BLaER1 (cell line): Measurements from ENCODE around the gene CACTIN.
"Not testable (repeated sequence)": the region's sequence is repeated elsewhere in the genome, so short reads cannot be mapped to it uniquely, and the experiment has no call there.

ENCODE experiments used
- H3K27ac ChIP-seq: shearing (Covaris generic); formaldehyde crosslinking; 2 replicates; pipeline ENCODE4 v1.8.1; 2022
- H3K27me3 ChIP-seq: shearing (Covaris generic); formaldehyde crosslinking; 2 replicates; pipeline ENCODE4 v1.8.1; 2022
- H3K36me3 ChIP-seq: shearing (Covaris generic); formaldehyde crosslinking; 2 replicates; pipeline ENCODE4 v1.8.1; 2022
- H3K4me1 ChIP-seq: shearing (Covaris generic); formaldehyde crosslinking; 2 replicates; pipeline ENCODE4 v1.8.1; 2022
- H3K4me2 ChIP-seq: shearing (Covaris generic); formaldehyde crosslinking; 2 replicates; pipeline ENCODE4 v1.8.1; 2022
- H3K4me3 ChIP-seq: shearing (Covaris generic); formaldehyde crosslinking; 2 replicates; pipeline ENCODE4 v1.8.1; 2022
- H3K9ac ChIP-seq: shearing (Covaris generic); formaldehyde crosslinking; 2 replicates; pipeline ENCODE4 v1.8.1; 2022
- H3K9me3 ChIP-seq: shearing (Covaris generic); formaldehyde crosslinking; 2 replicates; pipeline ENCODE4 v1.8.1; 2022
- H4K20me1 ChIP-seq: shearing (Covaris generic); formaldehyde crosslinking; 2 replicates; pipeline ENCODE4 v1.8.1; 2022
- Cebpa-rat ChIP-seq: shearing (Covaris generic); IDR thresholded peaks from 2 replicates; pipeline ENCODE4 v1.8.1; 2022

Gene CACTIN

DNA sequence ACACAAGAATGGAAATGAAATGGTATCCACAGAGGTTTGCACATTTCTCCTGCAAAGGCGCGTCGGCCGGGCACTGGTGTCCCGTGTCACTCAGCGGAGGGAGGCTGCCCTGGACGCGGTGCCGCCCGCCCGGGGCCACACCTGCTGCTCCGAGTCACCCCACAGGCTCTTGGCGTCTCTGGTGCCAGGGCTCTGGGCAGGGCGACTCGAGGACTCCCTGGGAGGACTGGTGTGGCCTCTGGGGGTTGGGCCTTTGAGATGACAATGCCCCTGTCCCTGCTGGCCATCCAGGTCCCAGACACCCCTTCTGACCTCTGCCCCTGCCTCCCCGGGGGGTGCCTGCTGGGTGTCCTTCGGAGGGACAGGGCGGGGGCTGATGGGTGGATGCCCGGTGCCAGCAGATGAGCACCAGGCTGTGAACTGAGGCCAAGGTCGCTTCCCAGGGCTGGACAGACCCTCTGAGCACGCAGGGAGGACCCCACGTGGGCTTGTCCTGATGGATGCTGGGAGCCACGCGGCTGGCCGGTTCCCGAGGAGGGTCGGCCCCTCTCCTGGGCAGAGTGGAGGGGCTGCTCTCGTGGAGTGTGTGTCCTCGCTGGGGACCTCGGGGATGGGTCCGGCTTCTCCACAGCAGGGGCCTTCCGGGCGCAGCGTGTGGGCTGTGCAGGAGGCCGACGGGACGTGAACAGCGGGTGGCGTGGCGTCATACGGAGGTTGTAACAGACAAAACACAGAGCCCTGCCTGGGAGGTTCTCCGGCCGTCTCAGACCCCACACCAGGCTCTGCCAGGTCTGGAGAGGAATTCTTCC is 4.7 kb upstream of the CACTIN start:
- H3K4me3 ChIP-seq = no peak overlapping the region
- H3K27ac ChIP-seq = no peak overlapping the region
- peak overlapping the region; percentile 41; the same call in 1 of the 2 replicates for H3K9ac ChIP-seq
- peaks cover 42% of the 10 kb centered on the region for H3K36me3 ChIP-seq
- peaks cover 19% of the 10 kb centered on the region for H4K20me1 ChIP-seq
- H3K4me1 ChIP-seq = peaks cover 11% of the 10 kb centered on the region; the same call in 1 of the 2 replicates
- H3K4me2 ChIP-seq = peak overlapping the region; percentile 24; the same call in 1 of the 2 replicates
- H3K9me3 ChIP-seq = no peaks in the 10 kb centered on the region
- no peak for TF ChIP-seq Cebpa-rat
- H3K27me3 ChIP-seq = no peaks in the 10 kb centered on the region

DNA sequence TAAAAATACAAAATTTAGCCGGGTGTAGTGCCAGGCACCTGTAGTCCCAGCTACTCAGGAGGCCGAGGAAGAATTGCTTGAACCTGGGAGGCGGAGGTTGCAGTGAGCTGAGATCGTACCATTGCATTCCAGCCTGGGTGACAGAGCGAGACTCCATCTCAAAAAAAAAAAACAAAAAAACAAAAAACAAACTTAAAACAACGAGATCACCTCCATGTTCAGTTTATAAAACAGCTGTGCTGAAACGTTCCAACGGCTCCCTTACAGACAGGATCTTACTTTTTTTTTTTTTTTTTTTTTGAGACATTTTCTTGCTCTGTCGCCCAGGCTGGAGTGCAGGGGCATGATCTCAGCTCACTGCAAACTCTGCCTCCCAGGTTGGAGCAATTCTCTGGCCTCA is 2.2 kb upstream of the CACTIN start:
- not testable (repeated sequence) for H3K9me3 ChIP-seq, H3K27me3 ChIP-seq, H3K4me3 ChIP-seq, H3K27ac ChIP-seq, H3K4me2 ChIP-seq
- Histone ChIP-seq H3K36me3 (peaks cover 42% of the 10 kb centered on the region), H3K9ac (0 out of 2 replicates have a peak overlapping the region, but pooled peaks have one; percentile 12), H4K20me1 (peaks cover 43% of the 10 kb centered on the region), H3K4me1 (peaks cover 30% of the 10 kb centered on the region)

DNA sequence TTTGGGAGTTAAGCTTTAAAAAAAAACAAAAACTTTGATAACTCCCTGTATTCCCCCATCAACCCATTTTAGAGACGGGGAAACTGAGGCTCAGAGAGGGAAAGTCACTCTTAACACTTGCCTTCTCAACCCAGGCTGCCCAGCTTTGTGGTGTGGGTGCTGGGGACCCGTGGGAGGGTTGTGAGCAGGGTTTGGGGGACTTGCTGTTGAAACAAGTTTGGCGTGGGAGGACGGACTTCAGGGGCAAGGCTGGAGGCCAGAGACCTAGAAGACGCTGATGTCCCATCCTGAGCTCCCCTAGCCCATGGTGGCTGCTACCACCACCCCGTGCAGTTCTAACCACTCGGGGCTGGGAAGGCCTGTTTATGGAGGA is 747 bp upstream of the CACTIN start:
- H4K20me1 ChIP-seq = peaks cover 55% of the 10 kb centered on the region
- H3K27ac ChIP-seq = no peak overlapping the region
- no peak overlapping the region for H3K9ac ChIP-seq

DNA sequence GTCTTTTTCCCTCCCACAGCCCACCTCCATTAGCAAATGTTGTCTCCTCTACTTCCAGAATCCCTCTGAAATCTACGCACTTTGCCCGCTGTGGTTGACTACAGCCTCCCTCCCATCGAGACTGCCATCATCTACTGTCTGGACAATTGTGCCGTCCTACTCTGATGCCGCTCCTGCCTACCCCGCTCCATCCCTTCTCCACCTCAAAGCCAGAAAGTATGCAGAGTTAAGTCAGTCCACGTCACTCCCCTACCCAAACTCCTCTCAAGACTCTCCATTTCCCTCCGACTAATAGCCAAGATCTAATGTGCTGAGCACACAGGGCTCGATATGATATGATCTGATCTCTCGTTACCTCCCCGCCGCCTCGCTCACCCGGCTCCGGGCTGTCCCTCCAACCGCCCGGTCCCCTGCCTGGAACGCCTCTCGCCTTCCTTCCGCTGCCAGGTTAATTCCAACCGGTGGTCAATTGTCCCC is 556 bp downstream of the CACTIN start:
- H3K9ac ChIP-seq = peak overlapping the region; percentile 94
- H3K4me1 ChIP-seq = peaks cover 25% of the 10 kb centered on the region
- H3K27me3 ChIP-seq = no peaks in the 10 kb centered on the region
- peaks cover 55% of the 10 kb centered on the region for H4K20me1 ChIP-seq
- no peak for TF ChIP-seq Cebpa-rat
- peak overlapping the region; percentile 95 for H3K4me3 ChIP-seq
- H3K27ac ChIP-seq = peak overlapping the region; percentile 98
- peak overlapping the region; percentile 100 for H3K4me2 ChIP-seq
- H3K9me3 ChIP-seq = no peaks in the 10 kb centered on the region
- peaks cover 40% of the 10 kb centered on the region for H3K36me3 ChIP-seq

More for the DNA sequence above, 747 bp upstream of the CACTIN start:
- peaks cover 30% of the 10 kb centered on the region for H3K4me1 ChIP-seq
- no peaks in the 10 kb centered on the region for H3K9me3 ChIP-seq
- no peak overlapping the region; the same call in 1 of the 2 replicates for H3K4me3 ChIP-seq
- TF ChIP-seq Cebpa-rat = no peak
- peak overlapping the region; percentile 100 for H3K4me2 ChIP-seq
- H3K36me3 ChIP-seq = peaks cover 40% of the 10 kb centered on the region
- H3K27me3 ChIP-seq = no peaks in the 10 kb centered on the region

DNA sequence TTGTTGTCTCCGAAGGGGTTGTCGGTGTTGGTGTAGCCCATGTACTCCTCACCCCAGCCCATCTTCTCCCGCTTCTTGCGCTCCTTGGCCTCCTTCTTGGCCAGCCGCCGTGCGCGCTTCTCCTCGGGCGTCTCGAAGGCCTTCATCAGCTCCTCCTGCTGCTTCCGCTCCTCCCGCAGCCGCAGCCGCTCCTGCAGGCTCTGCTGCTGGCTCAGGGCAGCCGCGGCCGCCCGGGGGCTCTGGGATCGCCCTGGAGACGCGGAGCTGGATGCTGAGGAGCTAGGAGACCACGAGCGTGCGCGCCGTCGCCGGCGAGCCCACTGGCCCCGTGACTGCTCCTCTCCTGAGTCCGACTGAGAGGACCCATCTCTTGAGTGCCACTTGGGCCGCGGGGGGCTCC is 2.9 kb downstream of the CACTIN start:
- peaks cover 32% of the 10 kb centered on the region for H3K4me1 ChIP-seq
- peaks cover 53% of the 10 kb centered on the region for H3K36me3 ChIP-seq
- no peaks in the 10 kb centered on the region for H3K9me3 ChIP-seq
- H3K27me3 ChIP-seq = no peaks in the 10 kb centered on the region
- no peak for TF ChIP-seq Cebpa-rat
- 0 out of 2 replicates have a peak overlapping the region, but pooled peaks have one; percentile 94 for H3K9ac ChIP-seq
- H4K20me1 ChIP-seq = peaks cover 72% of the 10 kb centered on the region
- no peak overlapping the region for H3K27ac ChIP-seq
- no peak overlapping the region for H3K4me3 ChIP-seq
- H3K4me2 ChIP-seq = no peak overlapping the region

DNA sequence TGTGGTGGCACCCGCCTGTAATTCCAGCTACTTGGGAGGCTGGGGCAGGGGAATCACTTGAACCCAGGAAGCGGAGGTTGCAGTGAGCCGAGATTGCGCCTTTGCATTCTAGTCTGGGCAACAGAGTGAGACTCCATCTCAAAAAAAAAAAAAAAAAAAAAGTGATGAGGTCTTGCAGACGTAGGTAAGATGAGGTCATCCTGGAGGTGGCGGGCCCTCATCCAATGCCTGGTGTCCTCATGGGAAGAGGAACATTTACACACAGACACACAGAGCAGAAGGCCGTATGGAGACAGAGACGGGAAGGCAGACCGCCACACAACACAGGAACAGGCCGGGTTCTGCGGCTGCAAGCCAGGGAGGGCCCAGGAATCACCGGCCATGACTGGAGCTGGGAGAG is 4.4 kb downstream of the CACTIN start:
- no peak overlapping the region for H3K4me2 ChIP-seq
- no peaks in the 10 kb centered on the region for H3K27me3 ChIP-seq
- no peaks in the 10 kb centered on the region for H3K9me3 ChIP-seq
- H3K4me1 ChIP-seq = peaks cover 47% of the 10 kb centered on the region
- H3K27ac ChIP-seq = no peak overlapping the region
- H3K4me3 ChIP-seq = no peak overlapping the region
- H4K20me1 ChIP-seq = peaks cover 84% of the 10 kb centered on the region
- no peak overlapping the region for H3K9ac ChIP-seq
- peaks cover 53% of the 10 kb centered on the region for H3K36me3 ChIP-seq
- no peak for TF ChIP-seq Cebpa-rat

DNA sequence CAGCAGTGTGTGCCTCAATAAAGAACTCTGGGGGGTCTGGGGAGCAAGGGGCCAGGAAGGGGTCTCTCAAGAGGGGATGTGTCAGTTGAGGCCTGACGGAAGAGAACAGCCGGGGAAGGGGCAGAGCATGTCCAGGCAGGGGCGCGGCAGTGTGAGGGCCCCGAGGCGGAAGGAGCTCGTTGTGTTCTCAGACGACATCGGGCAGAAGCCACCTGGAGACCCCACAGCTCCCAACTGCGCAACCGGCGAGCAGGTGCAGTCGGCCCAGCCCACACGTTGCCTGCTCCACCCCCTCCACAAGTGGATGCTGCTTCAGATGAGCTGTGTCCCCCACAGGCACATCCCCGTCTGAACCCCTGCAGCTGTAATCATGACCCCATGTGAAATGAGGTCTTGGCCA is 4.9 kb downstream of the CACTIN start:
- no peak overlapping the region for H3K4me2 ChIP-seq
- no peak for TF ChIP-seq Cebpa-rat
- no peaks in the 10 kb centered on the region for H3K27me3 ChIP-seq
- peaks cover 52% of the 10 kb centered on the region for H3K4me1 ChIP-seq
- H4K20me1 ChIP-seq = peaks cover 84% of the 10 kb centered on the region
- no peak overlapping the region for H3K9ac ChIP-seq
- no peak overlapping the region for H3K4me3 ChIP-seq
- no peaks in the 10 kb centered on the region for H3K9me3 ChIP-seq
- peaks cover 53% of the 10 kb centered on the region for H3K36me3 ChIP-seq
- no peak overlapping the region for H3K27ac ChIP-seq

DNA sequence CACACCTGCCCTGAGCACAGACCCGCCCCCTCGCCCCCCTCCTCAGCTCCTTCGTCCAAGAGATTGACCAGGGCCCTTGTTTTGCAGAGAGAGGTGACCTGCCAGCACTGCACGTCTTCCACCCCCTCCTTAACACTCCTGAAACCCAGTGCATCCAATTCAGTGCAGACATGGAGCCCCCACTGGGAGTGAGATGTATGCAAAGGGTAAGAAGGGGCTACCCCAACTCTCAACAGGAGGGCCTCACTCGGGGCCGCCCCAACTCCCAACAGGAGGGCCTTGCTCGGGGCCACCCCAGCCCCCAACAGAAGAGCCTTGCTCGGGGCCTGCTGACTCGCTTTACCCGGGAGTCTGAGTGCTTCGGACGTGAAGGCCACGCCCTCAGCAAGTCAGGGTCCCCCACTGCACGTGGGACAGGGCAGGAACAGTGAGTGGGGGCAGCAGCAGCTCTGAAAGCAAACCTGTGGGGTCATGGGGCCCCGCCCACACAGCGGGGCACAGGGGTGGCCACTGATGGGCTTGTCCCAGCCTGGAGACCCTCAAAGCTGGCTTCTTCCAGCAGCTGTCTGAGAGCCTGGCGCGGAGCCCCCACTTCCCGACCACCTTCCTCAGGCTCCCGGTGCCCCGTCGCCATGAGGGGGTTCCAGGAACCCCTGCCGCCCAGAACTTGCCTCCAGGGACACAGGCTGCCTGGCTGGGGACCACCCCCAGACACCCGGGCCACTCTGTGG is 5.6 kb downstream of the CACTIN start:
- Histone ChIP-seq H3K4me2 (no peak overlapping the region), H3K27me3 (no peaks in the 10 kb centered on the region), H3K4me1 (peaks cover 55% of the 10 kb centered on the region), H4K20me1 (peaks cover 79% of the 10 kb centered on the region), H3K9ac (no peak overlapping the region), H3K27ac (no peak overlapping the region), H3K4me3 (no peak overlapping the region), H3K9me3 (no peaks in the 10 kb centered on the region), H3K36me3 (peaks cover 54% of the 10 kb centered on the region)
- no peak for TF ChIP-seq Cebpa-rat

DNA sequence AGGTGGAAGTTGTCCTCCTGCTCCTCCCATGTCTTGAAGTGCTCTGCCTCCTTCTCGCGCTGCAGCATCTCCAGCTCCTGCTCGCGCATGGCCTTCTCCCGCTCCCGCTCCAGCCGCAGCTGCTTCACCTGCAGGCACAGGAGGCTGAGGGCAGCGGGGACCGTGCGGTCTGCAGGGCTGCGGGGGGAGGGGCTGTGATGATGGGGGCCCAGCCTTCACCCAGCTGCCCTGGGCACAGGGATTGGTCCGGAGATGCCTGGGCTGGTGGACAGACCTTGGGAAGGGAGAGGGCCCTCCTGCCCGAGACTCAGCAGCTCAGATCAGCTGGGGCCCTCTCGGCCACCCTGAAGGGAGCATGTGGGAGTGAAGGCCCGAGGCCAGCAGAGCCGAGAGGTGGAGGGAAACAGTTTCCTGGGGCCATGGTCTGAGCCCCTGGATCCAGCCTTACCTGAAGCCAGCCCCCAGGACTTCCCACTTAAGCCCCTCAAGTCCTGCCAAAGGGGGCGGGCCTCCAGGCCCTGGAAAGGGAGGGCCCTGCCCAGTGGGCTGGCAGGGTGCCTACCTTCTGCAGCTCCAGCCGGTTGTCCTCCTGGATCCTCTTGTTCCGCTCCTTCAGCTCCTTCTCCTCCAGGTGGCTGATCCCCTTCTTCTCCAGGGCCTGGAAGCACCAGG is 6.3 kb downstream of the CACTIN start:
- no peak overlapping the region for H3K27ac ChIP-seq
- no peak for TF ChIP-seq Cebpa-rat
- no peaks in the 10 kb centered on the region for H3K9me3 ChIP-seq
- peaks cover 72% of the 10 kb centered on the region for H4K20me1 ChIP-seq
- no peak overlapping the region for H3K4me3 ChIP-seq
- H3K9ac ChIP-seq = no peak overlapping the region
- H3K27me3 ChIP-seq = no peaks in the 10 kb centered on the region
- H3K4me1 ChIP-seq = peaks cover 48% of the 10 kb centered on the region
- peaks cover 61% of the 10 kb centered on the region for H3K36me3 ChIP-seq
- no peak overlapping the region for H3K4me2 ChIP-seq

DNA sequence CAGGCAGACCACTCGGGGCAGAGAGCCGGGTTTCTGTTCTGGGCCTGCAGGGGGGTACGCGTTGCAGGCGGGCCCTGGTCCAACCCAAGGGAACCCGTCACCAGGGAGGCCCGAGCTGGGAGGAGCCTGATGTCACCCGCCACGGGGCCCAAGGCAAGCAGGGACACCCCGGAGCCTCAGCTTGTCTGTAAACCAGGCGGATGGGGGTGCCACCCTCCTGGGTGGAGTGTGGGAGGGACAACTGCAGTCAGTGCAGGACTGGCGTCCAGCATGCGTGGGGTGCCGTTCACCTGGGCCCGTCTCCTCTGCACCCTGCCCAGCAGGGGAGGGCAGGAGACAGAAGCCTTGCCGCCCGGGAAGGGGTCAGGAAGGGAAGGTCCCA is 7.0 kb downstream of the CACTIN start:
- peaks cover 67% of the 10 kb centered on the region for H3K36me3 ChIP-seq

More for the DNA sequence above, 7.0 kb downstream of the CACTIN start:
- Histone ChIP-seq H3K4me1 (peaks cover 41% of the 10 kb centered on the region), H3K9ac (no peak overlapping the region), H4K20me1 (peaks cover 65% of the 10 kb centered on the region), H3K9me3 (no peaks in the 10 kb centered on the region), H3K27me3 (no peaks in the 10 kb centered on the region), H3K27ac (no peak overlapping the region), H3K4me3 (no peak overlapping the region), H3K4me2 (no peak overlapping the region)
- TF ChIP-seq Cebpa-rat = no peak
